HG02759 (cell line): ENCODE results near the gene TMEM107.
"Not testable (repeated sequence)": the region's sequence is repeated elsewhere in the genome, so short reads cannot be mapped to it uniquely, and the experiment has no call there.

Experiments used
- ATAC-seq: cut with Tn5 transposase; IDR thresholded peaks from one replicate; pipeline ENCODE4 v1.9.1; 2021; ENCODE audit warnings: mild to moderate bottlenecking, moderate library complexity; ENCODE audit not compliant: unreplicated experiment

TMEM107 gene

DNA sequence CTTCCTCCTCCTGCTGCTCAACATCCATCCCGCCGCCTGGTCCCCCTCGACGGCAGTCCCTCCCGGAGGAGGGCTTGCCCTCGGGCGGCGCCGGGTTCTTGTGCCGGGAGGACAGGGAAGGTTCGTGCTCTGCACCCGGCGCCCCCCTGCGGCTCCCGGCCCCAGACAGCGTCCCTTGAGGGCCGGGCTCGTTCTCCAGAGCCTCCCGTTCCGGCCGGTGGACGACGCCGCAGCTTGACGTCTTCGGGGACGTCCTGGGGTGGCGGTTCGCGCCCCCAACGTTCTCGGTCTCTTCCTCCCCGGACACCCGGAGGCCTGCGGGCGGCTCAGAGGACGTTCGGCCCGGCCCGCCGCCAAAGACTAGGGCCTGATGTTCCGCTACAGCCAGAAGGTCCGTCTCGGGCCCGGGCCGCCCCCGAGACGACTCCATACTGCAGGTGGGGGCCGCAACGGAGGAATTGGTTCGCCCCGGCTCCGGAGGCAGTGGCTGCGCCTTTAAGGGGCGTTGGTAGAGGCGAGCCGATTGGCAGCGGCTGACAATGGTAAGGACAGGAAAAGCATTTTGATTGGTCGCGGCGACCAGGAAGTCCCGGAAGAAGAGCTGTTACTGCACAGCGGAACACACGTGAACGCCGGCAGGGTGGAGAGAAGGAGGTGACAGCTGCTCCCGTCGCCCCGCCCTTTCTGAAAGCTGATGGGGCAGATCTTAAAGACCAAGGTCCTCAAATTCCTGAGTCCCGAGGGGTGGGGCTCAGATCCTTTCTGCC, 13.7 kb upstream of the TMEM107 start, which contains the start of gene BORCS6:
Gene BORCS6 (minus strand): TSS at position 470 of the 767 bp plus-strand sequence. CDS start 40 bp downstream, at position 430.
- peak; percentile 50 for ATAC-seq

DNA sequence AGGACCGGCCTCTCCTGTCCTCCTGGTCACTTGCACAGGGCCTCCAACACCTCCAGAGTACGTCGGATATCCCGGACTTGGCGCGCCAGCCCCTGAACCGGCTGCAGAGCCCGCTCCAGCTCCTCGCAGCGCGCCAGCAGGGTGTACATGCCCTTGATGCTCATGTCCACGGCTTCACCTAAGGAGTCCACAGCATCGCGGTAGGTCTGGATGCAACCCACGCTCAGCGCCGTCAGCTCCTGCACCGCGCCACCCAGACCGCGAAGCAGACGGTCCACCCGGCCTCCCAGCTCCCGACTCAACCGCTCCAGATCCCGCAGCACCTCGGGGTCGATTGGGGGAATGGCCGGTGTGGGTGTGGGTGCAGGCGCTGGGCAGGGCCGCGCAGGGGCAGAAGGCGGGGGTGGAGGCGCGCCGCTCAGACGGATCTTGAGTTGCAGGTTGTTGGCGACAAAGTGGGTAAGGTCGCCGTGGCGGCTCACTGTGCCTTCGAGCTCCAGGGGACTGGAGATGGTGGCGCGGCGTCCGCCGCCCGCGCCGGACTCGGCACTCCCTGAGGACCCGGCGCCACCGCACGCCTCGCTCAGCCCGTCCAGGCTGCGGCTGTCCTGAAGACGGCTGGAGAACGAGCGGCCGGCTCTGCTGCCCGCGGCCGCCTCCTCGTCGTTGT, 13.0 kb upstream of the TMEM107 start:
- ATAC-seq: no peak

DNA sequence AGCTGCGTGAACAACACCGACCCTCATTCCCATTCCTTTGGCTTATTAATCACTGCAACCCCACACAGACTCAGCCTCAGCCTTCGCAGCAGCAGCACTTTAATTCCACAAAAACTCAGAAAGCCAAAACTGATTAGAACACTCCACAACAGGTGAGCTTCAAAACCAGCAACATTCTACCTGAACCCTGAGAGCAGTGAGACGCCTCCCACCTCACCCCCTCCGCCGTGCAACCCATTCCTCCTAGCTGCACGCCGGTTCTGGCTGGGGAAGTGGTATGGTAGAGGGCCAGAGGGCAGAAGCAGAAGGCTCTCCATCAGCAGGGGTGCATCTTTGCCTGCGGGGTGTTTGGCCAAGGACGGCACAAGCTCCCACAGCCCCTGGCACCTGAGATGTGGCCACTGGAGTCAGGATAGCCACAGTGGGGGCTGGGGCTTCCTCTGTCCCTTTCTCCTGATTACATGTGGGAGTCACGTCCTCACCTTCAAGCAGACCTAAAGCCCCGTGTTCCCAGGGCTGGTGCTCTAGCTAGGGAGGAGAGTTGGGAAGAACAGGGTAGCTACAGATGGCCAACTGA, 12.2 kb upstream of the TMEM107 start:
- ATAC-seq: no peak

DNA sequence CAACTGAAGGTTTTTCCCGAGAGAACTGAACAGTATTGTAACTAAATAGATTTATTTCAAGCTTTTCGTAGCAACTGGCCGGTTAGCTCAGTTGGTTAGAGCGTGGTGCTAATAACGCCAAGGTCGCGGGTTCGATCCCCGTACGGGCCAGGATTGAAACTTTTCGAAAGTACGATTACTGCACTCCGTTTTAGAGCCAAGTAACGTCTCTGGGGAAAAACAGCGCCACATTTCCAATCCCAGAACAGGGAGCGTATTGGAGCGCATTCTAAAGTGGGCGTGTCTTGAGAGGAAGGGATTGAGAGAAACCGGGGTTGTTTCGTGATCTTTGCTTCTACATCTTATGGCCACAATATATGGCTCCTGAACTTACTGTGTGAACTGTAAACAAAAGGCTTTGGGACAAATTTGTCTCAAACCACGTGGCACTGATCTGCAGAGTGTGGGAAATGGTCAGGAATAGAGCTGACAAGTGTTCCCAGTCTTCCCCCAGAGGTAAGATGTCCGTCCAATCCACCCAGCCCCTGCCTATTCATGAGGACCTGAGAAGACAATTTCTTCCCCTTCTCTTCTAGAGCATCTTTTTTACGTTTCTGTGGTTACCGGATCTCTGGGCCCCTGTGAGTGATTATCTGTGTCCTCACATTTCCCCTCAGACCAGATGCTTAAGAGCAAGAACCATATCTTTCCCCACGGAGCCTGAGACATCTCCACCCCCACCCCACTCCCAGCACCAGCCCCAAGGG, 11.5 kb upstream of the TMEM107 start:
- ATAC-seq: peak; percentile 30

DNA sequence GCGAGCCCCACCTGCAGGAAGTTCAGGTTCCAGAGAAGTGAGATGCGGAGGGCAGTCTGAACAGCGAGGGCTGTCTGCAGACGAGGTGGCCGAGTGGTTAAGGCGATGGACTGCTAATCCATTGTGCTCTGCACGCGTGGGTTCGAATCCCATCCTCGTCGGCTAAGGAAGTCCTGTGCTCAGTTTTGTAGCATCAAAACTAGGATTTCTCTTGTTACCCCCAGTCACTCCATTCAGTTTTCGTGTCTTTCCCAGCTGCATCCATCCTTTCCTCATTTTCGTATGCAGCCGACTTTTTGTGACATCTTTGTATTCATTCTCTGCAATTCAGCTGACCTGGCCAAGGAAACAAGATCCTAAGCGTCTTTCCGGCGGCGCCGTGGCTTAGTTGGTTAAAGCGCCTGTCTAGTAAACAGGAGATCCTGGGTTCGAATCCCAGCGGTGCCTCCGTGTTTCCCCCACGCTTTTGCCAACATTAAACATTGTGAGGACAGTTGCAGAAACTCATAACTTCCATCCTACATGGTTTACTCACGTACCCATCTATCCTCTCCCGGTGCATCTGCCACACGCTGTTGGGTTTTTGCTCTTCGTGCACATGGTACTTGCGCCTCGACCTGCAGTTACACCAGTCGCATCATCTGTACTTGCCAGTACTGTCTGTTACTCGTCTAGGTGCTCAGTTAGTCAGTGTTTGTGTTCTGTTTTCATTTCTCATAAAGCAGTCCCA, 10.8 kb upstream of the TMEM107 start:
- peak; percentile 26 for ATAC-seq

DNA sequence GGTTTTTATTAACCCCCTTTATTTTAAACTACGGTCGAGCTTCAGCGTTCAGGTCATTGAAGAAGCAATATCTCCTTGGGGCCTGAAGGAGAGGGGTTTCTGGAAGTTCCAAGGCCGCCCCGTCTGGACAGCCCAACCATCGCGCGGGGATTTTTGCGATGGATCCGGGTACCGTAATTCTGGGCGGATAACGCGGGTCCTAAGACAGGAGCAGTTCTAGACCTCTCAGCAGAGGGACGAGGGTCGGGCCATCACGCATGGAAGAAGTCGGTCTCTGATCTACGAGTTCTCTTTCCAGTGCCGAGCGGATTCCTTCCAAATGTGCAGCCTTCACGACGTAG, 10.2 kb upstream of the TMEM107 start:
- ATAC-seq: peak; percentile 1

DNA sequence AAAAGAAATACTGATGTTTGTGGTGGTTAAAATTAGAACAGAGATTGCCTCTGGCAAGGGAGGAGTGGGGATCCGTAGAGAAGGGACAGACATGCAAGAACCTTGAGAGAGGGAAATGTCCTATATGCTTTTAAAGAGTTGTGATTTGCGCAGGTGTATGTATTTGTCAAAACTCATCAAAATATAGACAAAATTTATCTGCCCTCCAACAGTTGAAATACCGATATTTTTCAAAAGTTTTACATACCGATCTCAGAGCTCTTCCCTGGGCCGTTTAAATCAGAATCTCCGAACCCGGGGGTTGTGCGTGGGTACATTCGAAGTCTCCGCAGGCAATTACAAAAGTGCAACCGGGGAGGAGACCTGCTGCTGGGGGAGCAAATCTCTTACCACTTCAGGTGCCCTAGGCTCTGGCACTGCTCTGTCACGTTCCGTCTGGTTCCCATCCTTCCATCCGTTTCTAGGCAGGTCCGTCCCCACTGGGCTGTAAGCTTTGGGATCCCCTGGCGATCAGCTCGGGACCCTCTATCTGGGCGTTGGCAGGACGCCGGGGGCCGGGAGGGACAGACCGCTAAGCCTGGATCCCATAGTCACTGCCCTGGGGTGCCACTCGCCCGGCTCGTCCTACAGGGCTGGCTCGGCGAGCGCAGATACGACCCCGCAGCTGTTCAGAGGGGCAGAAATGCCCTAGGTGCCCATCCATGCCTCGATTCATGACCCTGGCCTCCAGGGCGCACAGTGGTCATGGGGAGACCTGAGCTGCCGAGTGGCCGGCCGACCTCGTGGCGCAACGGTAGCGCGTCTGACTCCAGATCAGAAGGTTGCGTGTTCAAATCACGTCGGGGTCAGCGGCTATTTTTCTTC, 9.6 kb upstream of the TMEM107 start:
- ATAC-seq: peak; percentile 20

DNA sequence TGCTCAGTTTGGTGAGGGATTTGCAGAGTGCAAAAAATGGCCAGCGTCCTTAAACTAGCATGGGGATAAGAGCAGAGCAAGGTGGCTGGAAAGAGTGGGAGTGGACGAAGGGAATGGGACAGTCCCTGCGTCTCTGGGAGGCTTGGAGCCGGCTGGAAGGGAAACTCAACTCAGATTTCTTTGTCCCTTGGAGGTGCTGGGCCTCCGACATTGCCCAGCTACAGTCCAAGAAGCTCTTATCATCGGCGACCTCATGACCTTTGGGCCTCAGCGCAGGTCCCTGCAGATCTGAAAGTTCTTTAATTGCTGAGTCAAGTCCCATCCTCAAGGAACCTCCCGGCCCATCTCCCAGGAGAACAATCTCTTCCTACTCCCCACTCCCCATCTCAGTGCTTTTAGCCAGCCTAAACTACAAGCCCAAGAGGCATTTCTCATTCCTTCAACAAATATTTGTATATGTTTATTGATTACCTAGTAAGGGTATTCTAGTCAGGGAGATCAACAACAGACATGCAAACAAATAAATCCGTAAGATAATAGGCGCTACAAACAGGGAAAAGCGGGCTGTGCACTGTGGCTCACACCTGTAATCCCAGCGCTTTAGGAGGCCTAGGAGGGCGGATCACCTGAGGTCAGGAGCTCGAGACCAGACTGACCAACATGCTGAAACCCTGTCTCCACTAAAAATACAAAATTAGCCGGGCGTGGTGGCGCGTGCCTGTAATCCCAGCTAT, 985 bp upstream of the TMEM107 start:
- ATAC-seq: no peak

DNA sequence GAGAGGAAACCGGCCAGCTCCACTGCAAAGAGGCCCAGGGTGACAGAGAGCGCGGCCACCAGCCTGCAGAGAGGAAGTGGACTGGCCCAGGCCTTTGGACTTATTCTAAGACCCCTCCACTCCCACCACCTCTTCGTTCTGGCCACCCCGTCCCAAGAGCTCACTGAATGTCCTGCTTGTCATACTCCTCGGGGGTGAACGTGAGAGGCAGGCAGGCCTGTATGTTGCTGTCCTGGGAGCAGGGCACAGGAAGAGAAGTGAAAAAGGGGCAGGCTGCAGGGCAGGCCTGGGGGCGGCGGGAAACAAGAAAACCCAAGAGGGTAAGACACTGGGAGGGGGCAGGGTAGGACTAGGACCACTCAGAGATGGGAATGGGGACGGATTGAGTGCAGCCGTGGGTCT, 384 bp downstream of the TMEM107 start:
- ATAC-seq: peak; percentile 10

DNA sequence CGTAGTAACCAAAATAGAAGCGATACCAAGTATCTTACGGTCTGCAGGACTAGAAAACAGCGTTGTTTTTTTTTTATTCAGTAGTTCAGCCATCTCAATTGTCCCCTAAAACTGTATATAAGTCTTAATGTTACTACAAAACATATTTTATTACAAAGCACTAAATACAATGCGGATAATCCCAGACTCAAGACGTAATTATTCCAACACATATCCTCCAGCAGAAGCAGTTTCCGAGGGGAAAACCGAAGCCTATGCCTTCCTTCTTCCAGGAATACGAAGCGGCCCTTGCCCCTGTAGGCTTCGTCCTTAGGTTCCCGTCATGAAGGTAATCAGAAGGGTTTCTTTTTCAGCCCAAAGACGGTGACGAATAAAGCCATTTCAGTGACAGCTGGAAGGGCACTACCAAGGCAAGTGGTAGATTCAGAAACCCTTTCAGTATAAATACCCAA, 2.3 kb downstream of the TMEM107 start:
- ATAC-seq: no peak

DNA sequence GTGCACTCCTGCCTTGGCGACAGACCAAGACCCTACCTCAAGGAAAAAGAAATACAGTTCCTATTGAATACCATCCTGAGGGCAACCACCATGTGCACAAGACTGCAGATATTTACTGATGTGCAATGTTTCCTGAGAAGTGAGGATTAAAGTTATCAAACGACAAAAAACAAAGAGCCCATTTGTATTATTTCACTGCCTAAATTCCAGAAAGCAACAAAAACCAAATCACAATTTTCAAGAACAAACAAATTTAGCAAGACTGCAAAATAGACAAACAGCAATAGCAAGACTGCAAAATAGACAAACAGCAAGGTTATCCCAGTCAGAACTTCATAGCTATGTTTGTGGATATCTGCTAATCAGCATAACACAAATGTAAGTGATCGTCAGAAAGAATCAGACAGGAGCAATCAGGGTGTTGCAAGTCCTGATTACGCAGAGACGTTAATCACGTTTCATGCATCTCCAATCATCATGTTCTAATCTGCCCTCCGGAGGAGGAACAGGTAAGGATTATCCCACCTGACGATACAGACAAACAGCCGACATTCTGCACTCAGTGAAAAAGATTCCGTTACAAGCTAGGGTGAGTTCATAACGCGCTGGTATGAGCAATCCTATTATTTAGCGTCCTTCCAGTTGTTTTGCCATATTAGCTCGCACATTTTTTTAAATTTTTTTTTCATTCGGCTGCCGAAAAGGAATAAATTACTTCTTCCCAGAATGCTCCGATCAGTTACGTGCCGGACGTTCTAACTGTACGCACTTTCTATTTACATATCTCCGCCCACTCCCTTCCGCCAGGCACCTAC, 2.9 kb downstream of the TMEM107 start:
- ATAC-seq: peak; percentile 75

DNA sequence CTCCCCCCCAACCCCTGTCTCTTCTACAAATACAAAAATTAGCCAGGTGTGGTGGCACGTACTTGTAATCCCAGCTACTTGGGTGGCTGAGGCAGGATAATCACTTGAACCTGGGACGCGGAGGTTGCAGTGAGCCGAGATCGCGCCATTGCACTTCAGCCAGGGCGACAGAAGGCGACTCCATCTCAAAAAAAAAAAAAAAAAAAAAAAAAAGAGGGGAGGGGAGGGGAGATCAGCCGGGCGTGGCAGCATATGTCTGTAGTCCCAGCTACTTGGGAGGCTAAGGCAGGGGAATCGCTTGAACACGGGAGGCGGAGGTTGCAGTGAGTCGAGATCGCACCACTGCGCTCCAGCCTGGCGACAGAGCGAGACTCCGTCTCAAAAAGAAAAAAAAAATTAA, 6.0 kb downstream of the TMEM107 start:
- not testable (repeated sequence) for ATAC-seq

DNA sequence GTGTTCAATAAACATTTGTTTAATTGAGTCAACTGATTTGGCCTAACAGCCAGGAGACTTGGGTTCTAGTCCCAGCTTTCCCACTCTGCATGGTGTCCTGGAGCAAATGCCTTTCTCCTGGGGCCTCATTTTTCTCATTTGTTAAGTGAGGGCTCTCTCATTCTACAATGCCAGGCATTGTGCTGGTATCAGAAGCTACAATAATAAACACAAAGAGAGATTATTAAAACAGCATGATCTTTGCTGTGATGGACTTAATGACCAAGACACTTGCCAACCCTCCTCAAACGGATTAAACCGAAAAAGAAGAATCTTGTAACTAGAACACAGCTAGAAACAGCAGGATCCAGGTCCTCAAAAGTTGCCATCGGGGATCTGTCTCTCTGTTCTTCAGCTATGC, 8.7 kb downstream of the TMEM107 start:
- no peak for ATAC-seq

DNA sequence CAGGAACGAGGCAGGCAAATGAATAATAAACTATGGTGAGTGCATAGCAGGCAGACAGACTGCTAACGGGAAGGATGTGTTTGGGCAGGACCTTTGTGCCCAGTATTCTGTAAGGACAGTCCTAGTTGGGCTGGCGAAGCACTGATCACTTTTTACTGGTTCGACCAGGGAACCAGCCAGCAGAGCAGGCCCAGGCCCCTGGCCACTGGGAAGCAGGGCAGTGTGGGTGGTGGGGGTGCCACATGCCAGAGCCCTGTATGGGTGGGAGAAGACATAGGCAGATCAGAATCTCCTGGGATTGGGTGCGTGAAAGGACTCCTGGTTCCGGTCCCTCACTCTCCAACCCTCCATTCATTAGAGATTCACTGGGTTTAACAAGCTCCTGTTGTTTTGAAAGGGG, 9.4 kb downstream of the TMEM107 start:
- no peak for ATAC-seq

DNA sequence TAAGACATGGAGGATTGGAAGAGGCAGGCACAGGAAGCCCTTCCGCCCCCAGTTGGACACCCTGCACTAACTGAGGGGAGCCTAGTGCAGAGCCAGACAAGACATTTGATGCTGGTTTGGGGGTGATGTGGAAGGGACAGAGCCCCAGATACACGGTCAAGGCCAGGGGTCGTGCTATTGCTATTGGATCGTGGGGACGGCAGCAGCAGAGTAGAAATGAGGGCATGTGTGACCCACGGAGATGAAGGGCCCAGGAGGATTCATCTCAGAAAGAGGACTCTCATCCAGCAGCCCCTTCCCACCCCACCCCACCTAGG, 11.4 kb downstream of the TMEM107 start:
- ATAC-seq: no peak

DNA sequence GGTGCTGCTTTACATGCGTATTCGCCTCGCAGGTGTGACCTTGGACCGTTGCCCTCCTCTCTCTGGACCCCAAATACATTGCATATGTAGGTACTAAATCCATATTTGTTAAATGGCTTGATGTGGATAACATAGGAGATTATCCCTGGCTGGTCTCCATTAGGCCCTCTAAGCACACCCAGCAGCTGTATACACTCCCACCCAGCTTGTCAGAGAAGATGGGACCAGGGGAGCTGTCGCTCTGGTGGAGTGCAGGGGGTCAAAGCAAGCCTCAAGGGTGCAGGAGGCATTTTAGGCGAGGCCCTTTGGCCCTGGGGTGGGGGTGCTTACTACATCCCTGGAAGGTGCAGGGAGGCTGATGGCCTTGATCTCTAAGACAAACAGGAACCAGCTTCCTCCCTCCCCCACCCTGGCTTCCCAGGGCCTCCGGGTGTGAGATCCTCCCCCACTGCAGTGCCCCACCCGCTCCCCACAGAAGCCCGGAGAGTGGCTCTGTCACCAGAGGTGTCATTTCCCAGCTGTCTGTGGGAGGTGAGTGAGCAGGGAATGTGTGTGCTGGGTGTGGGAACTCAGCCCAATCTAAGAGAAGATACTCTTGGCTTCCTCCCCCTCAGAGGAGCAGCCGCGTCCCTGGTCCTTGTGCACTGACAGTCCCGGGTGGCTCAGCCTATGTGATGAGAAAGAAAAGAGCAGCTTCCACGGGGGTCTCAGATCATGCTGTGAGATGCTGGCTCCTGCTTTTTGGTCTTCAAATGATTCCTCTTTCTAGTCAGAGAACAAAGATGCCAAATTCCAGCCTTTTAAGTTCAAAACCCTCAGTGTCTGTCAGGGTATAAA, 12.0 kb downstream of the TMEM107 start:
- ATAC-seq: no peak
